ENCODE results near the gene LUZP1.

Gene LUZP1

DNA sequence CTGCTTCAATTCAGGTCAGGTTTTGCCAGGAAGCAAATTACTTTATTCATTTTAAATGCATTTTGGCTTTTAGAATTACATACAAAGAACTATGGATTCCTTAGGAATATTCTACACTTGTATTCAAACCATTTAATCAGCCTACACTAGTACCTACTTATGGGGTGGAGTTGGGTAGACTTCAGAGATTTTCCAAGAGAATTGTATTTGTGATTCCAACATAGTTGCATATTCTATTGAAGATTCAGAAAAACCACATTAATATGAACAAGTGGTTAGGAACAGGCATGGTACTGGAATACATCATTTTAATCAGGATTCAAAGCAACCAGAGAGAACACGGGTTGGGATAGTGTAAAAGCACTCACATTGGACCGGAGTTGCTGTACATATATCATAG, 33.4 kb downstream of the LUZP1 start:
- TF ChIP-seq CTCF (IDR thresholded peaks at IDR 0.05; ENCODE audit: low read depth, low read length) = no peak
- no peak for DNase-seq (ENCODE audit: low read depth in 2 of 2)
- H3K4me3 ChIP-seq (replicated peaks in 1 of 2; ENCODE audit: low read depth in 2 of 2, low read length in 2 of 2) = no peak overlapping the region

DNA sequence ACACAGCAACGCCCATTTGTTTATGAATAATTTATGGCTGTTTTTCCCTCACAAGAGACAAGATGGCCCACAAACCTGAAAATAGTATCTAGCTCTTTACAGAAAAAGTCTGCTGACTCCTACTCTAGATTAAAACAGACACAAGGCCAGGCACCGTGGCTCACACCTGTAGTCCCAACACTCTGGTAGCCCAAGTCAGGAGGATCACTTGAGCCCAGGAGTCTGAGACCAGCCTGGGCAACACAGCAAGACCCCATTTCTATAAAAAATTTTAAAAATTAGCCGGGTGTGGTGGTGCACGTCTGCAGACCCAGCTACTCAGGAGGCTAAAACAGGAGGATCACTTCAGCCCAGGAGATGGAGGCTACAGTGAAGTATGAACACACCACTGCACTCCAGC, 34.6 kb downstream of the LUZP1 start:
- H3K4me3 ChIP-seq (replicated peaks in 1 of 2; ENCODE audit: low read depth in 2 of 2, low read length in 2 of 2) = no peak overlapping the region
- DNase-seq (ENCODE audit: low read depth in 2 of 2) = no peak
- no peak for TF ChIP-seq CTCF (IDR thresholded peaks at IDR 0.05; ENCODE audit: low read depth, low read length)

- DNase-seq (ENCODE audit: low read depth in 2 of 2) = no peak
- no peak for TF ChIP-seq CTCF (IDR thresholded peaks at IDR 0.05; ENCODE audit: low read depth, low read length)
- H3K4me3 ChIP-seq (replicated peaks in 1 of 2; ENCODE audit: low read depth in 2 of 2, low read length in 2 of 2) = no peak overlapping the region
These were observed 35.1 kb downstream of the LUZP1 start for GRCh38 chr1:23133587-23133986.

DNA sequence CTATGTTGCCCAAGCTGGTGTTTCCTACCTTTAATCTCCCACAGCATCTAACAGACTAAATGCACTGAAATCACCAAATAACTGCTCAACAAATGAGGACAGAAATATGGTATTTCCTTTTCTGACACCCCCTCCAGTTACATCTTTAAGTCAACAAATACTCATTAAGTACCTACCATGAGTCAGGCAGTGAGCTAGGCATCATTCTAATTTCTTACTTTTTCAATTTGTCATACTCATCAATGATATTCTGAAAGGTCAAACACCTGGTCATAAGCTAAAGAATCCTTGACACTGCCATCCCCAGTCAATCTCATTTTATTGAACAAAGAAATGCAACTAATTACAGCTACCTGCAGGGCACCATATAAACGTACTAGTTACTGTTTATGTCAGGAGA, 36.6 kb downstream of the LUZP1 start:
- DNase-seq (ENCODE audit: low read depth in 2 of 2) = no peak
- no peak for TF ChIP-seq CTCF (IDR thresholded peaks at IDR 0.05; ENCODE audit: low read depth, low read length)
- no peak overlapping the region for H3K4me3 ChIP-seq (replicated peaks in 1 of 2; ENCODE audit: low read depth in 2 of 2, low read length in 2 of 2)

DNA sequence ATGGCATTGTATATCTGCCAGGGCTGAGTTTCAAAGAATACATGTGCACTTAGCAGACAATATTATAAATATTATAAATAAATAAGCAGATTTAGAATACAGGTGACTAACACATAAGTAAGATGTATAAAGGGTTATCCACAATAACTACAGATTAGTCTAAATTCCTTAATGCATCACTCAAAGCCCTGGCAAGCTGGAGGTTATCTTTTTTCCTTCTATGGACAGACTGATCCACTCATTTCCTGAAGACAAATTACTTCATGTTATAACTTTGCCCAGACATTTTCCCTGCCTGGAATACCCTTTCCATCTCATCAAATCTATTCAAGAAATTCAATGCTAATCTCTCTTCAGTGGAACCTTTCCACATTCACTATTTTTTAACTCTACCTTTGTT, 38.8 kb downstream of the LUZP1 start:
- H3K4me3 ChIP-seq (replicated peaks in 1 of 2; ENCODE audit: low read depth in 2 of 2, low read length in 2 of 2) = no peak overlapping the region
- no peak for TF ChIP-seq CTCF (IDR thresholded peaks at IDR 0.05; ENCODE audit: low read depth, low read length)
- DNase-seq (ENCODE audit: low read depth in 2 of 2) = peak in 1 of 2 donors; percentile 40

- no peak overlapping the region for H3K4me3 ChIP-seq (replicated peaks in 1 of 2; ENCODE audit: low read depth in 2 of 2, low read length in 2 of 2)
- peak; percentile 69 to 71 for DNase-seq (ENCODE audit: low read depth in 2 of 2)
- no peak for TF ChIP-seq CTCF (IDR thresholded peaks at IDR 0.05; ENCODE audit: low read depth, low read length)
These were observed 41.9 kb downstream of the LUZP1 start for GRCh38 chr1:23126801-23127200.

- no peak for TF ChIP-seq CTCF (IDR thresholded peaks at IDR 0.05; ENCODE audit: low read depth, low read length)
- no peak overlapping the region for H3K4me3 ChIP-seq (replicated peaks in 1 of 2; ENCODE audit: low read depth in 2 of 2, low read length in 2 of 2)
- DNase-seq (ENCODE audit: low read depth in 2 of 2) = no peak
These were observed 42.5 kb downstream of the LUZP1 start for GRCh38 chr1:23126200-23126599.
